GM06990 (cell line): ENCODE measurements around the gene CYB5R3.
A peak's percentile ranks its signal among the peaks of the same experiment; 100 is the strongest.

ENCODE experiments used
- DNase-seq: peaks from one replicate; pipeline ENCODE4 v3.0.0-alpha.2; 2011; ENCODE audit not compliant: insufficient read length; ENCODE audit errors: extremely low read depth
- H3K27me3 ChIP-seq: replicated peaks from 2 replicates; pipeline ENCODE4 v1.6.0; 2011; ENCODE audit warnings: low read length; ENCODE audit not compliant: control insufficient read depth, insufficient read depth
- H3K36me3 ChIP-seq: 2 replicates; pipeline ENCODE4 v1.5.1; 2011; ENCODE audit warnings: low read length; ENCODE audit not compliant: control insufficient read depth, insufficient read depth
- H3K4me3 ChIP-seq: replicated peaks from 2 replicates; pipeline ENCODE4 v1.5.1; 2011; ENCODE audit warnings: low read depth, mild to moderate bottlenecking, control low read depth, low read length
- TF ChIP-seq, protein P1 (sequence below): IDR thresholded peaks from 2 replicates; pipeline ENCODE4 v1.5.1; 2011; ENCODE audit warnings: low read length, control low read depth, mild to moderate bottlenecking, inconsistent platforms; ENCODE audit not compliant: insufficient read depth, poor library complexity, severe bottlenecking

Gene CYB5R3

DNA sequence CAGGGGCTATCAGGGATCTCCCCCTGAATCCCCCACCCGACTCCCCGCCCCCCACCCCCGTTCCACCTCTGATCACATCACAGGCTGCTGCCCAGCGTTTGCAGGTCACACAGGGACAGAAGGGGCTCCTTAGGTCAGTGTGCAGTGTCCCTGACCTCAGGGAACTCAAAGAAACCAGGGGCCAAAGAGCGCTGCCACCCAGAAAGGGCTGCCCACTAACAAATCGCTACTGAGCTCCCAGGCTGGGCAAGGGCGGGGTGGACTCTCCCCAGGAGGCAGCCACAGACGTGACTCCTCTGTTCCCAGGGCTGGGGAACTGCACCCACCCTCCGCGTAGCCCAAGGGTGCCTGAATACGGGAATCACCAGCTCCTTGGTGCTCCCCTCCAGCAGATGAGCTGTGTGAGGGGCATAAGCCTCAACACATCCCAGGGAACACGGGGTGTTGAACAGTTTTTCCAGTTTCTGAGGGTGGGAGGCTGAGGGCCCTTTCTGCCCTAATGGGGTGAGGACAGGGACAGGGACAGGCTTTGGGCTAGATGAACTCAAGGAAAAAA is 24.6 kb downstream of the CYB5R3 start:
- Histone ChIP-seq H3K4me3 (no peak overlapping the region), H3K36me3 (peaks cover 21% of the 10 kb centered on the region), H3K27me3 (no peaks in the 10 kb centered on the region)
- TF ChIP-seq, protein P1, sequence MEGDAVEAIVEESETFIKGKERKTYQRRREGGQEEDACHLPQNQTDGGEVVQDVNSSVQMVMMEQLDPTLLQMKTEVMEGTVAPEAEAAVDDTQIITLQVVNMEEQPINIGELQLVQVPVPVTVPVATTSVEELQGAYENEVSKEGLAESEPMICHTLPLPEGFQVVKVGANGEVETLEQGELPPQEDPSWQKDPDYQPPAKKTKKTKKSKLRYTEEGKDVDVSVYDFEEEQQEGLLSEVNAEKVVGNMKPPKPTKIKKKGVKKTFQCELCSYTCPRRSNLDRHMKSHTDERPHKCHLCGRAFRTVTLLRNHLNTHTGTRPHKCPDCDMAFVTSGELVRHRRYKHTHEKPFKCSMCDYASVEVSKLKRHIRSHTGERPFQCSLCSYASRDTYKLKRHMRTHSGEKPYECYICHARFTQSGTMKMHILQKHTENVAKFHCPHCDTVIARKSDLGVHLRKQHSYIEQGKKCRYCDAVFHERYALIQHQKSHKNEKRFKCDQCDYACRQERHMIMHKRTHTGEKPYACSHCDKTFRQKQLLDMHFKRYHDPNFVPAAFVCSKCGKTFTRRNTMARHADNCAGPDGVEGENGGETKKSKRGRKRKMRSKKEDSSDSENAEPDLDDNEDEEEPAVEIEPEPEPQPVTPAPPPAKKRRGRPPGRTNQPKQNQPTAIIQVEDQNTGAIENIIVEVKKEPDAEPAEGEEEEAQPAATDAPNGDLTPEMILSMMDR, result no peak
- DNase-seq, result no peak

DNA sequence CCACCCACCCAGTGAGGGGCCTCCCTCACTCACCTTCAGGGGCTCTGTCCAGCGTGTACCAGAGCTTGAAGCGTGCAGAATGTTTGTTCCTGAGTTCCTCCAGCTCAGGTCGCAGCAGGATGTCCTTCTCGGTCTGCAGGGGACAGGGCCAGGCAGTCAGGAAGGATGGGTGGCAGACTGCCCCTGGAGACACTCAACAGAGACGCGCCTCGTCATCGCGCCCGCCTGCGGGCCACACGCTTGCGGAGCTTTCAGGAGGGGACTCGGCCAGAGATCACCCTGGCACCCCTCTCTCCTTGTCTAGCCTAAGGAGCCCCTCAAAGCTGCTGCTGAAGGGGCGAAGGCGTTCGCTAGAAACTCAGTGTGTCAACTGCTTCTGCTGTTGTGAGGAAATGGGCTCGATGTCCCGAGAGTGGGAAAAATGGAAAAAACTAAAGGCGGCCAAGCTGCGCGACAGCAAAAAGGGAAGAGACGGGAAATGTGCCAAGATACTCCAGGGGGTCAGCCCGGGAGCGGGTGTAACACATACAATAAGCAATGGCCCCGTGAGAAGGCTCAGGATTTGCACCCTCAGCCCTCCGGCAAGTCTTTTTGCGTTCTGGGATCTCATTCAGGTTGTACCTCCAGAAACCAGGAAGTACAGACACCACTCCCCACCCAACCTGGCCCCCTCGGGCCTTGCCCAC is 25.3 kb downstream of the CYB5R3 start:
- H3K4me3 ChIP-seq, result no peak overlapping the region
- peaks cover 24% of the 10 kb centered on the region for H3K36me3 ChIP-seq
- H3K27me3 ChIP-seq, result no peaks in the 10 kb centered on the region
- TF ChIP-seq, protein P1, result no peak
- no peak for DNase-seq

DNA sequence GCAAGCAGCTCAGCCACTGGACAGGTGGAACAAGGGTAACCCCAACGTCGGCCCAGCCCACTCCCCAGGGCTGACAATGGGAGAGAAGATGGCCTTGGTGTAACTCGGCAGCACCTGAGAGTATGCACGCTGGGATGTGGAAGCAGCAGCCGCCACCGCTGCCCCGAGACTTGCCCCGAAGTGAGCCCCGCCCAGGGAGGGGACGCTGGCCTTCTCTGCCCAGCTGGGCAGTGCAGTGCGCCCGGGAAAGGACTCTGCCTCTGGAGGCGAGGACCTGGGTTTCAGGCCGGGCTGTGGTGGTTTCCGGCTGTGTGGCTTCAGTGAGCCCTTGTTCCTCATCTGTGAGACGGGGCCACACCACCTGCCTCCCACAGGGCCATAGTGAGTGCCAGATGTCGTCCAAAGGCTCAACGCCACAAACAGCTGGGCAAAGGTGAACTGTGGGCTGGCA is 25.9 kb downstream of the CYB5R3 start:
- DNase-seq, result no peak

DNA sequence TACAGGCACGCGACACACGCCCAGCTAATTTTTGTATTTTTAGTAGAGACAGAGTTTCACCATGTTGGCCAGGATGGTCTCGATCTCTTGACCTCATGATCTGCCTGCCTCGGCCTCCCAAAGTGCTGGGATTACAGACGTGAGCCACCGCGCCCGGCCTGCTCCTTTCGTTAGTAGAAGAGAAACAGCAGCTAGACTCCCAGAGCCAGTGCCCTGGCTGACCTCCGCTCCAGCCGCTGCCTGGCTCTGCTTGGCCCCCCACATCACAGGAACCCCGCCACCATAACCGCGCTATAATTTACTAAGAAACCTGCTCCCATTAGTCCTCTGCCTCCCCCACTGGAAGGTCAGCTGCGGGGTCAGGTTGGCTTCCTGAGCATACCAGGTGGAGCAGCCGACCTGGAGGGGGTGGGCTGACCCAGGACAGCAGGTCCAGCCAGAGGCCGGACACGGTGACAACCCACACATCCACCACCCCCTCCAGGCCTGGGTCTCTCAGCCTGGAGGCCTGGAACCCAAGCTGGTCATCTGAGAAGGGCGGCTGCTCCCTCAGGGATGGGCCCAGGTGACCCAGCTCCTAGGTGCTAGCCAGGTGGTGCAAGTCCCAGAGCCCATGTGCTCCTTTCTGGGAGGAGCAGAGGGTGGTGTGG is 27.0 kb downstream of the CYB5R3 start:
- TF ChIP-seq, protein P1, result no peak
- Histone ChIP-seq H3K27me3 (no peaks in the 10 kb centered on the region), H3K36me3 (peaks cover 13% of the 10 kb centered on the region), H3K4me3 (no peak overlapping the region)
- no peak for DNase-seq

More for the DNA sequence above, 25.9 kb downstream of the CYB5R3 start:
- H3K36me3 ChIP-seq, result peaks cover 20% of the 10 kb centered on the region
- H3K27me3 ChIP-seq, result no peaks in the 10 kb centered on the region
- H3K4me3 ChIP-seq, result no peak overlapping the region
- TF ChIP-seq, protein P1, result no peak

DNA sequence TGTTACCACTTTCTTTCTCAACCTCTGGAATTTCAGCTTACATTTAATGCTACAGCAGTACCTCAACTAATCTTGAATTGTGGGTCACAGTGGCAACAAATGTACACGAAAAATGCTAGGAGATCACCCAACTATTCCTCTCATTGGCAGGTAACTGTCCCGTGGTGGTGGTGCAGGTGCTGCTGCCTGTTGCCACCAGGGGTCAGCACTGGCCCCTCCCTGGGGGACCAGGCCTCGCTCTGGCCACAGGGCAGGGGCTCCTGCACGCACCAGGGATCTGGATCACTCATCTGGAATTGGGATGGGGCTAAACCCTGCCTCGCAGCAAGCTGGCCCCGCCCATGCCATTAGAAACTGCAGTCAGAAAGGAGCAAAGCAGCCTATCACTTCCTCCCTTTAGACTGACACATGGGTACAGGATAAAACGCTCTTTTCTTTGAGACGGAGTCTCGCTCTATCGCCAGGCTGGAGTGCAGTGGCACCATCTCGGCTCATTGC is 27.6 kb downstream of the CYB5R3 start:
- Histone ChIP-seq H3K4me3 (no peak overlapping the region), H3K36me3 (peaks cover 13% of the 10 kb centered on the region), H3K27me3 (no peaks in the 10 kb centered on the region)
- TF ChIP-seq, protein P1, result peak; percentile 96
- peak; percentile 60 for DNase-seq
